NT2/D1 (cell line): ENCODE results near the gene LCN1.

Source experiments
- SUZ12 ChIP-seq: IDR thresholded peaks from 2 replicates; pipeline ENCODE4 v1.6.1; 2011; ENCODE audit not compliant: insufficient read length, insufficient read depth; ENCODE audit errors: extremely low read depth
- YY1 ChIP-seq: IDR thresholded peaks from 2 replicates; pipeline ENCODE4 v1.6.1; 2011; ENCODE audit not compliant: insufficient read length, insufficient read depth
- ZNF274 ChIP-seq: IDR thresholded peaks from 2 replicates; pipeline ENCODE4 v1.6.1; 2011; ENCODE audit warnings: mild to moderate bottlenecking, low read depth, low read length

- TF ChIP-seq SUZ12 = no peak
- no peak for TF ChIP-seq YY1
- no peak for TF ChIP-seq ZNF274
These were observed 29.8 kb downstream of the LCN1 start for GRCh38 chr9:135551031-135551430.
